ENCODE data around the gene VSTM2L.

The VSTM2L gene

GRCh38 chr20:37931153-37931922 is 28.4 kb downstream of the VSTM2L start:
- Mint-ChIP-seq H3K36me3 (ENCODE audit: low read depth) (no peaks in the 10 kb centered on the region), H3K4me3 (no peak overlapping the region), H3K9me3 (no peaks in the 10 kb centered on the region), H3K4me1 (ENCODE audit: low read depth) (no peaks in the 10 kb centered on the region), H3K27me3 (peaks cover 10% of the 10 kb centered on the region), H3K27ac (no peak overlapping the region)

GRCh38 chr20:37932074-37932473 is 29.1 kb downstream of the VSTM2L start:
- Mint-ChIP-seq H3K4me3 (no peak overlapping the region), H3K9me3 (no peaks in the 10 kb centered on the region), H3K36me3 (ENCODE audit: low read depth) (no peaks in the 10 kb centered on the region), H3K27me3 (peaks cover 10% of the 10 kb centered on the region), H3K27ac (no peak overlapping the region), H3K4me1 (ENCODE audit: low read depth) (no peaks in the 10 kb centered on the region)

GRCh38 chr20:37932919-37933318 is 30.0 kb downstream of the VSTM2L start:
- H3K36me3 Mint-ChIP-seq (ENCODE audit: low read depth) = no peaks in the 10 kb centered on the region
- H3K9me3 Mint-ChIP-seq = no peaks in the 10 kb centered on the region
- H3K4me3 Mint-ChIP-seq = no peak overlapping the region
- H3K27ac Mint-ChIP-seq = no peak overlapping the region
- no peaks in the 10 kb centered on the region for H3K4me1 Mint-ChIP-seq (ENCODE audit: low read depth)
- H3K27me3 Mint-ChIP-seq = peaks cover 10% of the 10 kb centered on the region

GRCh38 chr20:37933786-37934633 is 31.1 kb downstream of the VSTM2L start:
- Mint-ChIP-seq H3K27me3 (peaks cover 6% of the 10 kb centered on the region), H3K4me1 (ENCODE audit: low read depth) (no peaks in the 10 kb centered on the region), H3K9me3 (no peaks in the 10 kb centered on the region), H3K4me3 (no peak overlapping the region), H3K36me3 (ENCODE audit: low read depth) (no peaks in the 10 kb centered on the region), H3K27ac (no peak overlapping the region)

- H3K9me3 Mint-ChIP-seq = no peaks in the 10 kb centered on the region
- no peak overlapping the region for H3K27ac Mint-ChIP-seq
Observed at GRCh38 chr20:37934634-37935375, 31.9 kb downstream of the VSTM2L start.

GRCh38 chr20:37935435-37935834 is 32.5 kb downstream of the VSTM2L start:
- Mint-ChIP-seq H3K27me3 (peaks cover 6% of the 10 kb centered on the region), H3K36me3 (ENCODE audit: low read depth) (no peaks in the 10 kb centered on the region), H3K4me3 (no peak overlapping the region), H3K27ac (no peak overlapping the region), H3K4me1 (ENCODE audit: low read depth) (no peaks in the 10 kb centered on the region), H3K9me3 (no peaks in the 10 kb centered on the region)

More at GRCh38 chr20:37934634-37935375, 31.9 kb downstream of the VSTM2L start:
- Mint-ChIP-seq H3K27me3 (peaks cover 6% of the 10 kb centered on the region), H3K4me1 (ENCODE audit: low read depth) (no peaks in the 10 kb centered on the region), H3K4me3 (no peak overlapping the region), H3K36me3 (ENCODE audit: low read depth) (no peaks in the 10 kb centered on the region)

- Mint-ChIP-seq H3K4me3 (no peak overlapping the region), H3K4me1 (ENCODE audit: low read depth) (no peaks in the 10 kb centered on the region), H3K27ac (no peak overlapping the region), H3K36me3 (ENCODE audit: low read depth) (no peaks in the 10 kb centered on the region), H3K27me3 (peaks cover 6% of the 10 kb centered on the region), H3K9me3 (no peaks in the 10 kb centered on the region)
Observed at GRCh38 chr20:37936041-37936440, 33.1 kb downstream of the VSTM2L start.

GRCh38 chr20:37936451-37936850 is 33.5 kb downstream of the VSTM2L start:
- no peak overlapping the region for H3K27ac Mint-ChIP-seq
- no peaks in the 10 kb centered on the region for H3K36me3 Mint-ChIP-seq (ENCODE audit: low read depth)
- no peak overlapping the region for H3K4me3 Mint-ChIP-seq
- no peaks in the 10 kb centered on the region for H3K4me1 Mint-ChIP-seq (ENCODE audit: low read depth)
- H3K27me3 Mint-ChIP-seq = peaks cover 6% of the 10 kb centered on the region
- no peaks in the 10 kb centered on the region for H3K9me3 Mint-ChIP-seq

GRCh38 chr20:37937686-37938085 is 34.8 kb downstream of the VSTM2L start:
- peaks cover 3% of the 10 kb centered on the region for H3K27me3 Mint-ChIP-seq
- no peak overlapping the region for H3K27ac Mint-ChIP-seq
- no peak overlapping the region for H3K4me3 Mint-ChIP-seq
- no peaks in the 10 kb centered on the region for H3K36me3 Mint-ChIP-seq (ENCODE audit: low read depth)
- H3K9me3 Mint-ChIP-seq = no peaks in the 10 kb centered on the region
- H3K4me1 Mint-ChIP-seq (ENCODE audit: low read depth) = no peaks in the 10 kb centered on the region

- Mint-ChIP-seq H3K9me3 (no peaks in the 10 kb centered on the region), H3K36me3 (ENCODE audit: low read depth) (no peaks in the 10 kb centered on the region), H3K4me3 (no peak overlapping the region), H3K4me1 (ENCODE audit: low read depth) (no peaks in the 10 kb centered on the region), H3K27ac (no peak overlapping the region), H3K27me3 (peaks cover 3% of the 10 kb centered on the region)
Observed at GRCh38 chr20:37938181-37938750, 35.3 kb downstream of the VSTM2L start.

- Mint-ChIP-seq H3K27ac (no peak overlapping the region), H3K4me3 (no peak overlapping the region), H3K27me3 (peaks cover 3% of the 10 kb centered on the region), H3K9me3 (no peaks in the 10 kb centered on the region), H3K36me3 (ENCODE audit: low read depth) (no peaks in the 10 kb centered on the region), H3K4me1 (ENCODE audit: low read depth) (no peaks in the 10 kb centered on the region)
Observed at GRCh38 chr20:37938954-37939353, 36.0 kb downstream of the VSTM2L start.

- peaks cover 3% of the 10 kb centered on the region for H3K27me3 Mint-ChIP-seq
- no peak overlapping the region for H3K4me3 Mint-ChIP-seq
- H3K4me1 Mint-ChIP-seq (ENCODE audit: low read depth) = no peaks in the 10 kb centered on the region
- no peaks in the 10 kb centered on the region for H3K9me3 Mint-ChIP-seq
- H3K27ac Mint-ChIP-seq = no peak overlapping the region
- H3K36me3 Mint-ChIP-seq (ENCODE audit: low read depth) = no peaks in the 10 kb centered on the region
Observed at GRCh38 chr20:37939701-37940560, 37.0 kb downstream of the VSTM2L start.

- Mint-ChIP-seq H3K27me3 (no peaks in the 10 kb centered on the region), H3K27ac (no peak overlapping the region), H3K4me1 (ENCODE audit: low read depth) (no peaks in the 10 kb centered on the region), H3K4me3 (no peak overlapping the region), H3K9me3 (no peaks in the 10 kb centered on the region), H3K36me3 (ENCODE audit: low read depth) (no peaks in the 10 kb centered on the region)
Observed at GRCh38 chr20:37940858-37941257, 37.9 kb downstream of the VSTM2L start.

GRCh38 chr20:37941332-37941731 is 38.4 kb downstream of the VSTM2L start:
- Mint-ChIP-seq H3K27ac (no peak overlapping the region), H3K4me3 (no peak overlapping the region), H3K4me1 (ENCODE audit: low read depth) (no peaks in the 10 kb centered on the region), H3K36me3 (ENCODE audit: low read depth) (no peaks in the 10 kb centered on the region), H3K27me3 (no peaks in the 10 kb centered on the region), H3K9me3 (no peaks in the 10 kb centered on the region)
